A673 (cell line): ENCODE data around the gene CYP2J2. TPM values are rescaled to one million over a fixed set of nuclear protein-coding genes. Genes with fewer than 3 reads are reported as not detected.

Experiments used
- BruUV-seq: library from RNA; stranded (reverse); fragments of 400-500 nt; replicated peaks from 2 replicates; lab custom pipeline; 2021; lab: Mats Ljungman, UMichigan
- CTCF ChIA-PET: fragments of 300-600 bp; sonication (Branson Sonifier 250); formaldehyde crosslinking; loops from one replicate; lab custom pipeline; 2022; ENCODE audit warnings: antibody characterized with exemption; lab: Charles Lee
- POLR2A ChIA-PET: fragments of 300-600 bp; sonication (Branson Sonifier 250); formaldehyde crosslinking; loops from one replicate; lab custom pipeline; 2022; ENCODE audit warnings: antibody characterized with exemption; ENCODE audit not compliant: low non-redundant PET; lab: Charles Lee
- DNase-seq: peaks from one replicate; pipeline ENCODE4 v3.0.0-alpha.2; 2015; ENCODE audit warnings: low spot score
- H3K27ac ChIP-seq: fragments of 200-600 bp; sonication (generic); 2 replicates; pipeline ENCODE4 v1.5.1; 2016; ENCODE audit warnings: mixed run types, low read depth, mild to moderate bottlenecking, mixed read lengths, antibody characterized with exemption, low read length; ENCODE audit not compliant: poor library complexity, severe bottlenecking
- H3K27me3 ChIP-seq: fragments of 200-600 bp; sonication (generic); replicated peaks from 2 replicates; pipeline ENCODE4 v1.6.1; 2017; ENCODE audit warnings: mixed run types, low read depth, mild to moderate bottlenecking, mixed read lengths, antibody characterized with exemption, low read length; ENCODE audit not compliant: insufficient read depth, poor library complexity
- H3K36me3 ChIP-seq: fragments of 200-600 bp; sonication (generic); 2 replicates; pipeline ENCODE4 v1.6.1; 2016; ENCODE audit warnings: mixed run types, mild to moderate bottlenecking, mixed read lengths, antibody characterized with exemption, low read length; ENCODE audit not compliant: insufficient read depth, poor library complexity, severe bottlenecking
- H3K4me1 ChIP-seq: fragments of 200-600 bp; sonication (generic); 2 replicates; pipeline ENCODE4 v1.6.1; 2017; ENCODE audit warnings: mixed run types, mild to moderate bottlenecking, mixed read lengths, antibody characterized with exemption, low read length; ENCODE audit not compliant: insufficient read depth, poor library complexity, severe bottlenecking
- H3K4me3 ChIP-seq: fragments of 200-600 bp; sonication (generic); 2 replicates; pipeline ENCODE4 v1.5.1; 2016; ENCODE audit warnings: low read depth, mixed run types, mild to moderate bottlenecking, mixed read lengths, low read length; ENCODE audit not compliant: poor library complexity, severe bottlenecking
- H3K9me3 ChIP-seq: fragments of 200-600 bp; sonication (generic); 2 replicates; pipeline ENCODE4 v1.6.1; 2016; ENCODE audit warnings: mixed run types, low read depth, mild to moderate bottlenecking, mixed read lengths, antibody characterized with exemption, low read length; ENCODE audit not compliant: poor library complexity, severe bottlenecking
- CTCF ChIP-seq: fragments of 300-800, 200-600 bp; sonication (generic); conservative IDR thresholded peaks from 2 replicates; pipeline ENCODE4 v1.5.1; 2017; ENCODE audit warnings: low read depth, mild to moderate bottlenecking, antibody characterized with exemption, low read length, moderate library complexity, mixed read lengths
- EZH2 ChIP-seq: fragments of 200-600 bp; sonication (generic); IDR thresholded peaks from 2 replicates; pipeline ENCODE4 v1.6.1; 2017; ENCODE audit warnings: borderline replicate concordance, low read depth, mild to moderate bottlenecking, mixed read lengths, antibody characterized with exemption, low read length; ENCODE audit not compliant: poor library complexity, severe bottlenecking
- intact Hi-C: fragments of 100-400 bp; cut with micrococcal nuclease; formaldehyde crosslinking; loops from one replicate; pipeline ENCODE4 v1.10.0; 2022; ENCODE audit not compliant: unreplicated experiment
- total RNA-seq: library from RNA; stranded (reverse); gene quantifications from 2 replicates; pipeline ENCODE4 v1.2.3, GENCODE V29; 2021

CYP2J2 gene
- total RNA-seq, 1 experiment from 2014 or later, result 1.9 TPM

GRCh38 chr1:59945790-59946189 is 19.2 kb upstream of the CYP2J2 start:
- Histone ChIP-seq H3K27ac (no peak overlapping the region), H3K4me3 (no peak overlapping the region), H3K27me3 (no peaks in the 10 kb centered on the region), H3K4me1 (peaks cover 5% of the 10 kb centered on the region), H3K36me3 (no peaks in the 10 kb centered on the region), H3K9me3 (no peaks in the 10 kb centered on the region)
- no peak for TF ChIP-seq CTCF
- TF ChIP-seq EZH2, result no peak
- intact Hi-C loops, result loop anchor here (2.0 to 10.0 kb wide), 2 partner anchors 43 to 1211 kb away; no protein-coding TSS in a partner anchor
- no peak for DNase-seq
- ChIA-PET CTCF (interaction anchor here (0.6 to 2.0 kb wide), 2 partner anchors 53 to 67 kb away, joined by 4 to 48 read pairs; no protein-coding TSS in a partner anchor), POLR2A (no interaction called here)
- BruUV-seq, result no TSS peak

- H3K9me3 ChIP-seq, result no peaks in the 10 kb centered on the region
- no peaks in the 10 kb centered on the region for H3K36me3 ChIP-seq
- ChIA-PET CTCF (no interaction called here), POLR2A (no interaction called here)
- H3K4me3 ChIP-seq, result no peak overlapping the region
- H3K27me3 ChIP-seq, result no peaks in the 10 kb centered on the region
- intact Hi-C loops, result no loop called here
- H3K4me1 ChIP-seq, result no peaks in the 10 kb centered on the region
- H3K27ac ChIP-seq, result no peak overlapping the region
- DNase-seq, result no peak
- no TSS peak for BruUV-seq
- TF ChIP-seq EZH2, result no peak
- no peak for TF ChIP-seq CTCF
Observed at GRCh38 chr1:59939393-59939792, 12.8 kb upstream of the CYP2J2 start.

- ChIA-PET POLR2A (no interaction called here), CTCF (no interaction called here)
- TF ChIP-seq CTCF (no peak), EZH2 (no peak)
- H3K9me3 ChIP-seq, result no peaks in the 10 kb centered on the region
- H3K4me1 ChIP-seq, result no peaks in the 10 kb centered on the region
- DNase-seq, result no peak
- no TSS peak for BruUV-seq
- peaks cover 6% of the 10 kb centered on the region for H3K27me3 ChIP-seq
- no peak overlapping the region for H3K27ac ChIP-seq
- intact Hi-C loops, result no loop called here
- no peak overlapping the region for H3K4me3 ChIP-seq
- H3K36me3 ChIP-seq, result no peaks in the 10 kb centered on the region
Observed at GRCh38 chr1:59937636-59938210, 11.2 kb upstream of the CYP2J2 start.
